Renal cortex interstitium (tissue), 11 donors: ENCODE measurements around the gene CCL22. TPM values are rescaled to one million over a fixed set of nuclear protein-coding genes. Genes with fewer than 3 reads are reported as not detected.

ENCODE experiments used
- DNase-seq, 11 donors: peaks; one replicate each; pipeline ENCODE4 v3.0.0-alpha.2; 2013; ENCODE audit warnings: low read depth in 9 of 11, low spot score in 4 of 11; ENCODE audit errors: extremely low read depth in 1 of 11
- polyA plus RNA-seq, 3 donors: library from polyadenylated mRNA; unstranded; fragments of 120-200 nt; gene quantifications; one replicate each; pipeline ENCODE4 v1.2.1, GENCODE V29; 2013; ENCODE audit not compliant: insufficient read length in 3 of 3

CCL22 gene
- polyA plus RNA-seq, 3 donors: 0.08 to 0.13 (median 0.12) TPM

DNA sequence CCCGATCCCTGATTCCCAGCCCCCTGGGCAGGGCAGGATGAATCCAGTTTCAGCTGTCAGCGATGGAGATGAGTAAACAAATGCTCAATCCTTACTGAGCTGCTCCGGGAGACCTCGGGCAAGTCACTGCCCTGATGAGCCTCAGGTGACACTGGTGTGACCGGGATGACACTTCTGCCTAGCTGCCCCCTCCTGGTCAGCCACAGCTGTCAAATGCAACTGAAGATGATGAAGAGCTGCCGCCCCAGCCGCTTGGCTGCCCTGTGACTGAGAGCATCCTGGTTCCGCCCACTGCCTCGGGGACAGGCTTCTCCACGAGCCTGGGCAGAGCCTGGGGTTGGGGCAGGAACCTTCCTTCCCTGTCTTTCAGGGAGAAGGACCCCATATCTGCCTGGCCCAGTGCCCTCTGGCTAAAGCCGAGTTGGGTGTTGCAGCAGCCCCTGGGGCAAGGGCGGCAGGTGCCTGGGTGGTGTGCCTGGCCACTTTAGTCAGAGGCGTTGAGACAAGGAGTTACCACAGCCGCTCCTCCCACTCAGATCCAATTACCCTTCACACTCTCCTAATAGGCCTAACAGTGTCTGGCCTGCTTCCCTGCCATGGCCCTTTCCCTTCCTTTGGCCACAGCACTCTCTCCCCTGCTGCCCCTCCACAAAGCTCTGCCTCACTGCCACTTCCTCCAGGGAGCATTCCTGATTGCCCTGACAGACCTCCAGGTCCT lies 51.4 kb downstream of the CCL22 start:
- DNase-seq: no peak

DNA sequence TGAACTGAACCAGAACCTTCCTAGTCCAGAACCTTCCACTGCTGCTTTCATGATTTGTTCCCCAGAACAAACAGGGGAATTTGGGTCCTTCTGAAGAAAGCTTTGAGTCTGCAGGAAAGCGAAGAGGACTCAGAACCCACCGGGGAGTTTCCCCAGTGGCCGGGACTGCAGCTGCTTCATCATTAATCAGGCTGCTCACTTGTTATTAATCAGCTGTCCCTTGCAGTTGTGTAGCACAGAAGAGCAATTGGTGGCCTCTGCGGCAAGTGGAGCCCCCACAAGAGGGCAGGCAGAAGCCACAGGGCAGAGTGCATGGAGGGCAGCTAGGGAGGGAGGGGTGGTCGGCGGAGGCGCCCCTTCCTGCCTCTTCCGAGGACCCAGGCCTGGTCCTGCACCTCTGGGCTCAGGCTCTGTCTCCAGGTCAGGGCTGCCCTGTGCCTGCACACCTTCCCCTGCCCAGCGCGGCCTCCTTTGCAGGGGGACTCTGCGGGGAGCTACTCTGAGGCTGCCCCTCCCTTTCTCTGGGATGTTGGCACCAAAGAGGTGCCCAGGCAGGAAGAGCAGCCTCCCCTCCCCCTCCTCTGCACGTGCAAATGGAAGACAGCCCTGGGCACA lies 52.9 kb downstream of the CCL22 start:
- DNase-seq: no peak

DNA sequence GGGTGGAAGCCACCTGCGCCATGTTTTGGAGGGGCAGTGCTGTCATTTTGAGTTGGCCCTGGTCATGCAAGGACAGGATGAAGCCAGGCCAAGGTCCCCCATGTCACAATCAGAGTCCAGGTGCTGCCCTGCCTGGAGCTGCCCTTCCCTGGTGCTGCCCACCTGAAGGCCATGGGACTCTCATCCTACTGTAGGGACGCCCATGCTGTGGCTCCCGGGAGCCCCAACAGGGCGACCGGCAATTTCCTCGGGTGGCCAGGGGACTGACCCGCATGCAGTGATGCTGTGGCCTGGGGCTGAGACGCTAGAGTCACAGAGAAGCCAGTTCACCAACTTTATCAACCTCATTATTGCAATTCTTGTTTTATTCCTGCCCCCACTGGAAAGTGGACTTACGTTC lies 54.0 kb downstream of the CCL22 start:
- DNase-seq: no peak

DNA sequence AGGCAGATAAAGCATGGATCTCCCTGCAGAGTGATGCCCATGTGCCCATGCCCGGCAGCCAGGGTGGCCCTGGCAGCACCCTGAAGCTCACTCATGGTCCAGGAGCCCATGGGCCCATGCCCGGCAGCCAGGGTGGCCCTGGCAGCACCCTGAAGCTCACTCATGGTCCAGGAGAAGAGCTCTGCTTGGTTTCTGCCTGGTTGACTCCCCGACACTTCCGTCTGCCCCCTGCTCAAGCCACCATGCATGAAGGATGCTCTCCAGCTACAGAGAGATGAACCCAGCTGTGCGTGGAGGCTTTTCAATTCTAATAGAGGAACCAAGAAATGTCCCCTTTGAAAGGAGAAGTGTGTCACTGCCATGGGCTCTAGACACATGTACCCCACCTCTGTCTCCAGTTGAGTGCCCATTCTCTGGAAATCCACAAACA lies 54.7 kb downstream of the CCL22 start:
- no peak for DNase-seq

DNA sequence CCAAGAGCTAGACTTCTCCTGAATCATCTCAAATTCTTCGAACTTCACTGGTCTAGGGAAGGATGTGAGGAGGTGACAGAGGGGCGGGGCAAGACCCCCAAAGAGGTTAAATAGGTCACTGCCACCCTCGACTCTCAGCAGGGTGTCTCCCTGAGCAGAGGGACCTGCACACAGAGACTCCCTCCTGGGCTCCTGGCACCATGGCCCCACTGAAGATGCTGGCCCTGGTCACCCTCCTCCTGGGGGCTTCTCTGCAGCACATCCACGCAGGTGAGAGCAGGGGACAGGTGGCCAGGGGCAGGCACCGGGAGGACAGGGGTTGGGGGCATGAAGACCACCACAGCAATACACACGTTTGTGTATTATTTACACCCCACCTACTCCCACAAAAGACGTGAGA lies 55.1 kb downstream of the CCL22 start:
- no peak for DNase-seq

Other genes starting within 250 kb of the CCL22 start
- gene PSME3IP1, start 172.7 kb upstream of the CCL22 start, polyA plus RNA-seq: 100 to 1,000 TPM; 104 to 126 (median 125) TPM
- gene RSPRY1, start 172.5 kb upstream of the CCL22 start, polyA plus RNA-seq: 10 to 100 TPM; 45.0 to 45.5 (median 45.2) TPM
- 10 to 100 TPM; 76.3 to 79.4 (median 77.9) TPM for gene ARL2BP, start 113.5 kb upstream of the CCL22 start, polyA plus RNA-seq
- 10 to 100 TPM; 14.7 to 29.7 (median 15.8) TPM for gene PLLP, start 74.1 kb upstream of the CCL22 start, polyA plus RNA-seq
- gene CX3CL1, start 13.7 kb downstream of the CCL22 start, polyA plus RNA-seq: 10 to 100 TPM; 24.2 to 41.9 (median 30.4) TPM
- gene CCL17, start 46.0 kb downstream of the CCL22 start, polyA plus RNA-seq: under 1 TPM in 2 of 3 donors, not detected in 1; 0.19 to 0.38 TPM
- gene CIAPIN1, start 88.6 kb downstream of the CCL22 start, polyA plus RNA-seq: 100 to 1,000 TPM in 1 of 3 donors, 10 to 100 TPM in 2; 92.1 to 110 (median 95.7) TPM
- 100 to 1,000 TPM in 1 of 3 donors, 10 to 100 TPM in 2; 94.3 to 108 (median 96.0) TPM for gene COQ9, start 88.7 kb downstream of the CCL22 start, polyA plus RNA-seq
- gene POLR2C, start 103.9 kb downstream of the CCL22 start, polyA plus RNA-seq: 10 to 100 TPM; 79.9 to 89.8 (median 88.4) TPM
- gene DOK4, start 127.7 kb downstream of the CCL22 start, polyA plus RNA-seq: 10 to 100 TPM; 26.2 to 36.8 (median 36.6) TPM
- gene CCDC102A, start 177.8 kb downstream of the CCL22 start, polyA plus RNA-seq: 10 to 100 TPM; 13.7 to 21.6 (median 17.9) TPM
- 1 to 10 TPM in 2 of 3 donors, under 1 TPM in 1; 0.93 to 2.1 (median 1.2) TPM for gene ADGRG5, start 183.9 kb downstream of the CCL22 start, polyA plus RNA-seq